Brain microvascular endothelial cell (primary cell): ENCODE measurements around the gene BTBD7.

ENCODE experiments used
- DNase-seq: peaks from one replicate; pipeline ENCODE4 v3.0.0-alpha.2; 2020
- H3K27ac ChIP-seq: fragments of 250-450 bp; sonication (Bioruptor Pico); 2 replicates; pipeline ENCODE4 v1.5.1; 2020; ENCODE audit warnings: mild to moderate bottlenecking, moderate library complexity
- H3K27me3 ChIP-seq: fragments of 250-450 bp; sonication (Bioruptor Pico); replicated peaks from 2 replicates; pipeline ENCODE4 v1.5.1; 2020; ENCODE audit warnings: mild to moderate bottlenecking
- H3K36me3 ChIP-seq: fragments of 250-450 bp; sonication (Bioruptor Pico); replicated peaks from 2 replicates; pipeline ENCODE4 v1.5.1; 2020; ENCODE audit warnings: mild to moderate bottlenecking
- H3K4me3 ChIP-seq: 2 replicates; pipeline ENCODE4 v1.5.1; 2011; ENCODE audit warnings: low read depth, mild to moderate bottlenecking, control low read depth, low read length, moderate library complexity
- CTCF ChIP-seq: IDR thresholded peaks from 2 replicates; pipeline ENCODE4 v1.5.1; 2011; ENCODE audit warnings: low read depth, mild to moderate bottlenecking, moderate library complexity, low read length, control low read depth, inconsistent platforms; ENCODE audit errors: missing control alignments
- in situ Hi-C: cut with HindIII; loops from 2 replicates; pipeline ENCODE4 v1.10.0; 2017; ENCODE audit warnings: low sequenced_read_pairs, low pct_ligation_motif_present

Gene BTBD7

DNA sequence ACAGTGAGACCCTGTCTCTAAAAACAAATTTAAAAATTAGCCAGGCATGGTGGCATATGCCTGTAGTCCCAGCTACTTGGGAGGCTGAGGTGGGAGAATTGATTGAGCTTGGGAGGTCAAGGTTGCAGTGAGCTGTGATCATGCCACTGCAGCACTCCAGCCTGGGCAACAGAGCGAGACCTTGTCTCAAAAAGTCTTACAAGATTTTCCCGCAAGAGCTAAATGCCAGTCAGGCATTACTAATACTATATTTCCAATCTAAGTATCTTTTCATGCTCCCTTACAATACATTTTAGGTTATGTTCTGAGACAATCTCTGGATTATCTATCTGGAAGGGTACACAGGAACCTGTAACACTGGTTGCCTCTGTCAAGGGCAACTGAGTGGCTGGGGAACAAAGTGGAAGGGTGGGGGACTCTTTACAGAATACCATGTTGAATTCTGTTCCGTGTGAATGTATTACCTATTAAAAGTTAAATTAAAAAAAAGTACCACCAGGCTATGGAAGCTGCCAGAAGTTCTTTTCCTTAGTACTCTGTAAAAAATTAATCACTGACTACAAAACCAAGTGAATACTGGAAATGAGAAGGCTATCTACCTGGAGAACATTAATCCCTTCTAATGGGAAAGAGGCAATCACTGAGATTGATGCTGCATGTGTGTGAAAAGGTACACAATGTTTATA, 56.7 kb downstream of the BTBD7 start:
- H3K4me3 ChIP-seq = no peak overlapping the region
- H3K36me3 ChIP-seq = peaks cover 2% of the 10 kb centered on the region
- H3K27me3 ChIP-seq = no peaks in the 10 kb centered on the region
- TF ChIP-seq CTCF = no peak
- in situ Hi-C loops = no loop called here
- no peak overlapping the region for H3K27ac ChIP-seq
- no peak for DNase-seq

- no peaks in the 10 kb centered on the region for H3K27me3 ChIP-seq
- in situ Hi-C loops = no loop called here
- peaks cover 2% of the 10 kb centered on the region for H3K36me3 ChIP-seq
- H3K27ac ChIP-seq = no peak overlapping the region
- no peak for TF ChIP-seq CTCF
- H3K4me3 ChIP-seq = no peak overlapping the region
- DNase-seq = no peak
Observed at GRCh38 chr14:93274055-93274806, 58.6 kb downstream of the BTBD7 start.

DNA sequence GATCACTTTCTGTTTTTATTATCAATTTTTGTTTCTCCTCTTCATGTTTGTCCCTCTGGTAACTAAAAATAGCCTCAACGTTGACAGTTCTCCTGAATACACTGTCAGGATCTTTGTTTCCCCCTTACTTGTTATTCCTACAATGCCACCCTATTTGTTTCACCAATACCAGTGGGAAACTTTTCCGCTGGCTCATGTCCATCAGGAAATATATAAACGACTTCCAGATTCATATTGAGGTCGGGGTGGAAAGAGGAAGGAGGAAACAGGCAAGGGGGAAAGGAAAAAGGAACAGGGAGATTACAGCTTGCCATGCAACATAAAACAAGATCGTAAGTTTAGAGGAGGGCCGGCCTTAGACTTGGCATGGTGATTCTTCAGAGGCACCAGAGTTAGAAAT, 61.7 kb downstream of the BTBD7 start:
- in situ Hi-C loops = no loop called here
- no peaks in the 10 kb centered on the region for H3K27me3 ChIP-seq
- DNase-seq = no peak
- TF ChIP-seq CTCF = no peak
- H3K27ac ChIP-seq = no peak overlapping the region
- peaks cover 2% of the 10 kb centered on the region for H3K36me3 ChIP-seq
- no peak overlapping the region for H3K4me3 ChIP-seq

- DNase-seq = peak; percentile 81
- in situ Hi-C loops = no loop called here
- H3K36me3 ChIP-seq = peaks cover 2% of the 10 kb centered on the region
- H3K27me3 ChIP-seq = no peaks in the 10 kb centered on the region
- H3K4me3 ChIP-seq = no peak overlapping the region
- no peak for TF ChIP-seq CTCF
- H3K27ac ChIP-seq = peak overlapping the region; percentile 77
Observed at GRCh38 chr14:93269341-93270068, 63.3 kb downstream of the BTBD7 start.

- Histone ChIP-seq H3K27me3 (no peaks in the 10 kb centered on the region), H3K4me3 (no peak overlapping the region), H3K36me3 (no peaks in the 10 kb centered on the region), H3K27ac (no peak overlapping the region)
- TF ChIP-seq CTCF = no peak
- in situ Hi-C loops = no loop called here
- DNase-seq = no peak
Observed at GRCh38 chr14:93268406-93268805, 64.4 kb downstream of the BTBD7 start.
